ENCODE data around the gene CTF1. TPM values are rescaled to one million over a fixed set of nuclear protein-coding genes. Genes with fewer than 3 reads are reported as not detected.

Gene CTF1
- total RNA-seq, 1 experiment from 2014 or later, result 2.3 TPM

Other genes with a start within 250 kb of the CTF1 start
- gene PRR14, start 245.7 kb upstream of the CTF1 start, total RNA-seq (2014; rRNA removed; shearing (Covaris generic)), result 9.1 and 13.7 TPM in 2 replicates
- 16.0 and 24.9 TPM in 2 replicates for gene FBRS, start 238.2 kb upstream of the CTF1 start, total RNA-seq (2014; rRNA removed; shearing (Covaris generic))
- 9.3 and 11.4 TPM in 2 replicates for gene SRCAP, start 197.4 kb upstream of the CTF1 start, total RNA-seq (2014; rRNA removed; shearing (Covaris generic))
- 57.7 and 61.5 TPM in 2 replicates for gene PHKG2, start 148.2 kb upstream of the CTF1 start, total RNA-seq (2014; rRNA removed; shearing (Covaris generic))
- 6.5 and 10.5 TPM in 2 replicates for gene CFAP119, start 134.6 kb upstream of the CTF1 start, total RNA-seq (2014; rRNA removed; shearing (Covaris generic))
- gene RNF40, start 134.3 kb upstream of the CTF1 start, total RNA-seq (2014; rRNA removed; shearing (Covaris generic)), result 105 and 107 TPM in 2 replicates
- 20.5 and 20.8 TPM in 2 replicates for gene ZNF629, start 109.4 kb upstream of the CTF1 start, total RNA-seq (2014; rRNA removed; shearing (Covaris generic))
- 57.3 and 60.8 TPM in 2 replicates for gene BCL7C, start 2.5 kb upstream of the CTF1 start, total RNA-seq (2014; rRNA removed; shearing (Covaris generic))
- gene FBXL19, start 27.0 kb downstream of the CTF1 start, total RNA-seq (2014; rRNA removed; shearing (Covaris generic)), result 18.7 and 32.5 TPM in 2 replicates
- gene ORAI3, start 52.5 kb downstream of the CTF1 start, total RNA-seq (2014; rRNA removed; shearing (Covaris generic)), result 46.4 and 50.8 TPM in 2 replicates
- 3.5 and 3.8 TPM in 2 replicates for gene SETD1A, start 61.1 kb downstream of the CTF1 start, total RNA-seq (2014; rRNA removed; shearing (Covaris generic))
- gene HSD3B7, start 88.6 kb downstream of the CTF1 start, total RNA-seq (2014; rRNA removed; shearing (Covaris generic)), result 30.4 and 33.8 TPM in 2 replicates
- gene STX1B, start 114.0 kb downstream of the CTF1 start, total RNA-seq (2014; rRNA removed; shearing (Covaris generic)), result 0.26 and 3.5 TPM in 2 replicates
- gene STX4, start 136.9 kb downstream of the CTF1 start, total RNA-seq (2014; rRNA removed; shearing (Covaris generic)), result 35.2 and 40.0 TPM in 2 replicates
- 31.2 and 35.5 TPM in 2 replicates for gene ZNF668, start 177.6 kb downstream of the CTF1 start, total RNA-seq (2014; rRNA removed; shearing (Covaris generic))
- 10.3 and 11.5 TPM in 2 replicates for gene ZNF646, start 177.8 kb downstream of the CTF1 start, total RNA-seq (2014; rRNA removed; shearing (Covaris generic))
- 2.0 and 3.5 TPM in 2 replicates for gene PRSS53, start 192.3 kb downstream of the CTF1 start, total RNA-seq (2014; rRNA removed; shearing (Covaris generic))
- 137 and 164 TPM in 2 replicates for gene VKORC1, start 198.2 kb downstream of the CTF1 start, total RNA-seq (2014; rRNA removed; shearing (Covaris generic))
- gene BCKDK, start 211.8 kb downstream of the CTF1 start, total RNA-seq (2014; rRNA removed; shearing (Covaris generic)), result 28.6 and 38.1 TPM in 2 replicates
- 46.6 and 55.6 TPM in 2 replicates for gene KAT8, start 221.1 kb downstream of the CTF1 start, total RNA-seq (2014; rRNA removed; shearing (Covaris generic))
- 2.9 and 4.2 TPM in 2 replicates for gene PRSS8, start 239.1 kb downstream of the CTF1 start, total RNA-seq (2014; rRNA removed; shearing (Covaris generic))

All from A172 (cell line).